PC-9 (cell line): ENCODE data around the gene C19orf53. TPM values are rescaled to one million over a fixed set of nuclear protein-coding genes. Genes with fewer than 3 reads are reported as not detected.
"Not testable (repeated sequence)": the region's sequence is repeated elsewhere in the genome, so short reads cannot be mapped to it uniquely, and the experiment has no call there.

Experiments used
- BruUV-seq: library from RNA; stranded (reverse); fragments of 400-500 nt; replicated peaks from 2 replicates; lab custom pipeline; 2021; lab: Mats Ljungman, UMichigan
- CTCF ChIA-PET: fragments of 300-600 bp; sonication (Branson Sonifier 250); formaldehyde crosslinking; loops from one replicate; lab custom pipeline; 2022; ENCODE audit warnings: antibody characterized with exemption; lab: Charles Lee
- POLR2A ChIA-PET: fragments of 300-600 bp; sonication (Branson Sonifier 250); formaldehyde crosslinking; loops from one replicate; lab custom pipeline; 2022; ENCODE audit warnings: antibody characterized with exemption; ENCODE audit not compliant: unreplicated experiment; lab: Charles Lee
- DNase-seq, 2 experiments: peaks; one replicate each; pipeline versions ENCODE4 v3.0.0 to v3.0.0-alpha.2; 2015 to 2022; ENCODE audit warnings: mixed read lengths in 1 of 2
- H2AFZ ChIP-seq: fragments of 200-600 bp; sonication (generic); 2 replicates; pipeline ENCODE4 v1.8.1; 2017; ENCODE audit warnings: antibody characterized with exemption
- H3F3A ChIP-seq: fragments of 200-600 bp; sonication (generic); 2 replicates; pipeline ENCODE4 v1.8.1; 2017; ENCODE audit warnings: antibody characterized with exemption, mild to moderate bottlenecking, low read depth; ENCODE audit not compliant: insufficient read depth
- H3K27ac ChIP-seq: fragments of 200-600 bp; sonication (generic); 2 replicates; pipeline ENCODE4 v1.6.1; 2016; ENCODE audit warnings: mixed run types
- H3K27me3 ChIP-seq: fragments of 200-600 bp; sonication (generic); 2 replicates; pipeline ENCODE4 v1.6.1; 2016; ENCODE audit warnings: low read depth, mixed run types; ENCODE audit not compliant: insufficient read depth
- H3K36me3 ChIP-seq: fragments of 200-600 bp; sonication (generic); 2 replicates; pipeline ENCODE4 v1.6.1; 2016; ENCODE audit warnings: low read depth, mixed run types
- H3K4me1 ChIP-seq: fragments of 200-600 bp; sonication (generic); replicated peaks from 2 replicates; pipeline ENCODE4 v1.6.1; 2016; ENCODE audit warnings: mixed run types; ENCODE audit not compliant: insufficient read depth
- H3K4me2 ChIP-seq: fragments of 200-600 bp; sonication (generic); 2 replicates; pipeline ENCODE4 v1.6.1; 2017; ENCODE audit warnings: mixed run types
- H3K4me3 ChIP-seq: fragments of 200-600 bp; sonication (generic); 2 replicates; pipeline ENCODE4 v1.6.1; 2016; ENCODE audit warnings: mixed run types
- H3K79me2 ChIP-seq: fragments of 200-600 bp; sonication (generic); 2 replicates; pipeline ENCODE4 v1.6.1; 2017; ENCODE audit warnings: low read depth, mixed run types
- H3K9me2 ChIP-seq: fragments of 200-600 bp; sonication (generic); 2 replicates; pipeline ENCODE4 v1.8.1; 2017; ENCODE audit warnings: mild to moderate bottlenecking; ENCODE audit not compliant: insufficient read depth
- H3K9me3 ChIP-seq: fragments of 200-600 bp; sonication (generic); 2 replicates; pipeline ENCODE4 v1.8.1; 2016; ENCODE audit warnings: low read depth; ENCODE audit not compliant: insufficient read depth
- H4K20me1 ChIP-seq: fragments of 200-600 bp; sonication (generic); 2 replicates; pipeline ENCODE4 v1.8.1; 2017; ENCODE audit not compliant: insufficient read depth
- EZH2 ChIP-seq: fragments of 200-600 bp; sonication (generic); IDR thresholded peaks from 2 replicates; pipeline ENCODE4 v1.8.0; 2017; ENCODE audit warnings: antibody characterized with exemption, low read depth
- intact Hi-C: fragments of 100-400 bp; cut with micrococcal nuclease; formaldehyde crosslinking; loops from one replicate; pipeline ENCODE4 v1.10.0; 2022; ENCODE audit not compliant: unreplicated experiment
- total RNA-seq: library from RNA; stranded (reverse); gene quantifications from 2 replicates; pipeline ENCODE4 v1.2.3, GENCODE V29; 2021
- TF ChIP-seq, protein P1 (sequence below): fragments of 200-600 bp; sonication (generic); conservative IDR thresholded peaks from 2 replicates; pipeline ENCODE4 v1.6.1; 2017; ENCODE audit warnings: mixed run types, antibody characterized with exemption, mild to moderate bottlenecking, moderate library complexity

C19orf53 gene
- total RNA-seq, 1 experiment from 2014 or later = 121 TPM

DNA sequence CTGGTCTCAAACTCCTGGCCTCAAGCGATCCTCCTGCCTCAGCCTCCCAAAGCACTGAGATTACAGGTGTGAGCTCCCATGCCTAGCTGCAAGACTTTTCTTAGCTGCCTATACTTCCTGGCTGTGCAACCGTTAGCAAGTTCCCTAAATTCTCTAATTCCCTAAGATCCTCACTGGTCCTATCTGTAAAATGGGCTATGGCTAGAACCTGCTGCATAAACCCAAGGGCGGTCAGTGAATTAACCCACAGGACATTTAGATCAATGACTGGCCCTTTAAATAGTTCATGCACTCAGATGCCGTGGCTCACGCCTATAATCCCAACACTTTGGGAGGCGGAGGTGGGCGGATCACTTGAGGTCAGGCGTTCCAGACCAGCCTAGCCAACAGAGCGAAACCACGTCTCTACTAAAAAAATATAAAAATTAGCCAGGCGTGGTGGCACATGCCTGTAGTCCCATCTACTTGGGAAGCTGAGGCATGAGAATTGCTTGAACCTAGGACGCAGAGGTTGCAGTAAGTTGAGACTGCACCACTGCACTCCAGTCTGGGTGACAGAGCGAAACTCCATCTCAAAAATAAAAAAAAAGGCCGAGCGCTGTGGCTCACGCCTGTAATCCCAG is 4.1 kb upstream of the C19orf53 start:
- Histone ChIP-seq H2AFZ (no peak overlapping the region), H3K79me2 (peaks cover 15% of the 10 kb centered on the region), H3K4me1 (peaks cover 7% of the 10 kb centered on the region), H3K9me2 (no peaks in the 10 kb centered on the region), H3K36me3 (0 out of 2 replicates have a peak, but pooled peaks cover 6% of the 10 kb centered on the region), H4K20me1 (peaks cover 6% of the 10 kb centered on the region; the same call in 1 of the 2 replicates), H3F3A (peaks cover 49% of the 10 kb centered on the region), H3K4me3 (no peak overlapping the region), H3K27me3 (no peaks in the 10 kb centered on the region), H3K9me3 (no peaks in the 10 kb centered on the region), H3K4me2 (no peak overlapping the region), H3K27ac (no peak overlapping the region)
- no peak for DNase-seq
- no TSS peak for BruUV-seq
- ChIA-PET CTCF (interaction anchor here (0.7 kb wide), 1 partner anchor 183 kb away, joined by 3 read pairs; no protein-coding TSS in a partner anchor), POLR2A (no interaction called here)
- TF ChIP-seq, protein P1, sequence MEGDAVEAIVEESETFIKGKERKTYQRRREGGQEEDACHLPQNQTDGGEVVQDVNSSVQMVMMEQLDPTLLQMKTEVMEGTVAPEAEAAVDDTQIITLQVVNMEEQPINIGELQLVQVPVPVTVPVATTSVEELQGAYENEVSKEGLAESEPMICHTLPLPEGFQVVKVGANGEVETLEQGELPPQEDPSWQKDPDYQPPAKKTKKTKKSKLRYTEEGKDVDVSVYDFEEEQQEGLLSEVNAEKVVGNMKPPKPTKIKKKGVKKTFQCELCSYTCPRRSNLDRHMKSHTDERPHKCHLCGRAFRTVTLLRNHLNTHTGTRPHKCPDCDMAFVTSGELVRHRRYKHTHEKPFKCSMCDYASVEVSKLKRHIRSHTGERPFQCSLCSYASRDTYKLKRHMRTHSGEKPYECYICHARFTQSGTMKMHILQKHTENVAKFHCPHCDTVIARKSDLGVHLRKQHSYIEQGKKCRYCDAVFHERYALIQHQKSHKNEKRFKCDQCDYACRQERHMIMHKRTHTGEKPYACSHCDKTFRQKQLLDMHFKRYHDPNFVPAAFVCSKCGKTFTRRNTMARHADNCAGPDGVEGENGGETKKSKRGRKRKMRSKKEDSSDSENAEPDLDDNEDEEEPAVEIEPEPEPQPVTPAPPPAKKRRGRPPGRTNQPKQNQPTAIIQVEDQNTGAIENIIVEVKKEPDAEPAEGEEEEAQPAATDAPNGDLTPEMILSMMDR = no peak
- no peak for TF ChIP-seq EZH2
- intact Hi-C loops = no loop called here

DNA sequence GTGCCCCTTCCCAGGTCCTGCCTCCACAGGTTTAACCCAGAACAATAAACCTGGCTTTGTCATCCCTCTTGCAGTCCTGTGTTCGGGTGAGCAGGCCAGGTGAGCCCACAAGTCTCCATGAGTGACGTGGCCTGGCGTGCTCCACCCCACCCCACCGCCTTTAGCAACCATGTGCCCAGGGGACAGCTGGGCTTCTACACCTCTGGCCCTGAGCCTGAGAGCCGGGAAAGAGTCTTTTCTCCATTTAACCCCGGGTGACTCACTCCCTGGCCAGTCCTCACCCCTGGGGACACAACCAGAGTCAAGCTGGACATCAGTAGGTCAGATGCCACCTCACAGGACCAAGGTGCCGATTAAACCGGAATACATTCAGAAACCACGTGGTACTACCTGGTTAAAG is 4.1 kb downstream of the C19orf53 start:
- TF ChIP-seq, protein P1 = no peak
- no peak for TF ChIP-seq EZH2
- intact Hi-C loops = no loop called here
- Histone ChIP-seq H3K9me3 (no peaks in the 10 kb centered on the region), H3K4me1 (peaks cover 13% of the 10 kb centered on the region), H3K4me2 (no peak overlapping the region), H3F3A (peaks cover 38% of the 10 kb centered on the region), H4K20me1 (peaks cover 7% of the 10 kb centered on the region), H2AFZ (no peak overlapping the region), H3K4me3 (no peak overlapping the region), H3K27me3 (no peaks in the 10 kb centered on the region), H3K27ac (no peak overlapping the region), H3K79me2 (peaks cover 29% of the 10 kb centered on the region), H3K36me3 (0 out of 2 replicates have a peak, but pooled peaks cover 9% of the 10 kb centered on the region), H3K9me2 (no peaks in the 10 kb centered on the region)
- CTCF ChIA-PET = interaction anchor here (0.6 kb wide), 1 partner anchor 22 kb away, joined by 10 read pairs; no protein-coding TSS in a partner anchor
- no peak for DNase-seq
- BruUV-seq = no TSS peak
- POLR2A ChIA-PET = interaction anchor here (0.6 kb wide), 1 partner anchor 357 kb away, joined by 9 read pairs; no protein-coding TSS in a partner anchor

DNA sequence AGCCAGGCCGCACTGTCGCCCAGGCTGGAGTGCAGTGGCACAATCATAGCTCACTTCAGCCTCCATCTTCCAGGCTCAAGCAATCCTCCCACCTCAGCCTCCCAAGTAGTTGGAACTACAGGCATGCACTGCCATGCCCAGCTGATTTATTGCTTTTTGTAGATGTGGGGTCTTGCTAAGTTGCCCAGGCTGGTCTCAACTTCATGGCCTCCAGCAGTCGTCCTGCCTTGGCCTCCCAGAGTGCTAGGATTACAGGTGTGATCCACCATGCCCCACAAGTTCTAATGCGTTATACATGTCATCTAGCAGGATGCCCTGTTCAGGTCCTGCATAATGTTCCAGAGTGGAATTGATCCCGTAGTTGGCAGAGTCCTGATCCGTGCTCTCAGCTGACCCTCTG is 4.6 kb downstream of the C19orf53 start:
- intact Hi-C loops = no loop called here
- Histone ChIP-seq H3K27me3 (no peaks in the 10 kb centered on the region), H3K4me3 (no peak overlapping the region), H3K79me2 (peaks cover 29% of the 10 kb centered on the region), H2AFZ (no peak overlapping the region), H3K9me3 (no peaks in the 10 kb centered on the region), H3K4me2 (no peak overlapping the region), H4K20me1 (peaks cover 7% of the 10 kb centered on the region), H3F3A (peaks cover 43% of the 10 kb centered on the region), H3K4me1 (peaks cover 13% of the 10 kb centered on the region), H3K9me2 (no peaks in the 10 kb centered on the region), H3K27ac (no peak overlapping the region), H3K36me3 (0 out of 2 replicates have a peak, but pooled peaks cover 9% of the 10 kb centered on the region)
- CTCF ChIA-PET = no interaction called here
- no TSS peak for BruUV-seq
- POLR2A ChIA-PET = no interaction called here
- TF ChIP-seq, protein P1 = no peak
- no peak for TF ChIP-seq EZH2
- DNase-seq = no peak

DNA sequence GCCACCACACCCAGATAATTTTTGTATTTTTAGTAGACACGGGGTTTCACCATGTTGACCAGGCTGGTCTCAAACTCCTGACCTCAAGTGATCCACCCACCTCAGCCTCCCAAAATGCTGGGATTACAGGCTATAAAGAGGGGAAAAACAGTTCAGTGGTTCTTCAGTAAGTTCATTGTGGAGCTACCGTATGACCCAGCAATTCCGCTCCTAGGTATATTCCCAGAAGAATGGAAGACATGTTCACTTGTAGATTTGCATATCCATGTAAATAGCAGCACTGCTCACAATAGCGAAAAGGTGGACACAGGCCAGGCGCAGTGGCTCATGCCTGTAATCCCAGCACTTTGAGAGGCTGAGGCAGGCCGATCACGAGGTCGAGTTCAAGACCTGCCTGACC is 5.5 kb downstream of the C19orf53 start:
- POLR2A ChIA-PET, intact Hi-C loops, H3K36me3 ChIP-seq, H3K9me3 ChIP-seq, H3K27me3 ChIP-seq, H3K9me2 ChIP-seq, H4K20me1 ChIP-seq, H3K27ac ChIP-seq, H3K4me3 ChIP-seq, BruUV-seq, H3K4me2 ChIP-seq, H2AFZ ChIP-seq, DNase-seq: not testable (repeated sequence)
- Histone ChIP-seq H3K79me2 (peaks cover 23% of the 10 kb centered on the region), H3K4me1 (peaks cover 13% of the 10 kb centered on the region), H3F3A (peaks cover 50% of the 10 kb centered on the region)
- CTCF ChIA-PET = interaction anchor here (0.6 kb wide), 1 partner anchor 38 kb away, joined by 4 read pairs; no protein-coding TSS in a partner anchor
